ENCODE data around the gene FBXL5. TPM values are rescaled to one million over a fixed set of nuclear protein-coding genes. Genes with fewer than 3 reads are reported as not detected.
A peak's percentile ranks its signal among the peaks of the same experiment; 100 is the strongest.

Gene FBXL5
- 60.9 TPM for total RNA-seq
- long read RNA-seq, transcript FBXL5-201 (11 exons, 3,385 nt): major isoform, 159 of 196 reads
- long read RNA-seq, transcript FBXL5-202 (11 exons, 2,837 nt): minor isoform, 16 of 196 reads
- long read RNA-seq, partial matches to known transcripts: 6 of 196 reads
- long read RNA-seq, other reads (novel, unspliced or antisense): 15 of 196 reads

DNA sequence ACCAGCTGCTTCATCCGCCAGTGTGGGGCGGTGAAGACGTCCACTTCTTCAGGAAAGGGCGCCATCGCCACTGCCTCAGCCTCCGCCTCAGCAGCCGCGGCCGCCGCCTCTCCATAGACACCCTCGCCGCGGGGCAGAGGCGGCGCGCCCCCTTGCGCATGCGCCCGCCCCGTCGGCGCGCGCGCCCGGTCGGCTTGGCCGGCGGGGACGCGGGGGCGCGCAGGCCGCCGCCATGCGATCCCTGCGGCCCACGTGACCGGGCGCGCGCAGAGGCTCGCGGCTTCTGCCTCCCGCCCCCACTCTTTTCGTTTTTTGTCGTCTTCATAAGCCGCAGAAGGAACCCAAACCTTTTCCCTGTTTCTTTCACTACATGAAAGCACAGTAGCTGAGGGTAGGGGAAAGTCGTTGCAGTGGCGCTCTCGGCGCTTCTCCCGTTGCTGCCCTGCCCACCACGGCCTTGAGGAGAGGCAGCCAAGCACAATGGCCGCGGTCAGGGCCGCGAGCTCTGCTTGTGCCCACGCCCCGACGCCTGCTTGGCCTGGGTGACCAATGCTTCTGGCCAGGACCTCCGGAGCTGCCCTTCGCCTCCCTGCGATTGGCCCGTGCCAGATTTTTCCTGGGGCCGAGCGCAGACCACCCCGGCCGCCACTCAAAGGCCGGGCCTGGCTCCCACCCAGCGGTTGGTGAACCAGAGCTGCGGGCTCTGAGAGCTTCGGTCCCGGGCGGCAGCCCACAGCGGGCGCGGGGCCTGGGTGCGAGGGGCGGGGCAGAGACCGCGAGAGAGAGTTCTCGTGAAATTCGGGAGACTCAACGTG, at the start of gene FBXL5:
Gene FBXL5, minus strand, starts transcription at position 135 of the 815 bp plus-strand sequence. Its CDS starts 70 bp downstream, at position 65.
- peak; percentile 92 for DNase-seq (ENCODE audit: low spot score)
- intact Hi-C loops (cut with DNase I): loop anchor here (1.0 to 10.0 kb wide), 4 partner anchors 26 to 651 kb away; partner anchors contain the start of genes CPEB2, FAM200B and TAPT1

GRCh38 chr4:15704129-15704528, 49.0 kb upstream of the FBXL5 start:
- intact Hi-C loops (cut with DNase I): no loop called here

GRCh38 chr4:15703439-15703838, 48.3 kb upstream of the FBXL5 start:
- DNase-seq (ENCODE audit: low spot score): no peak
- intact Hi-C loops (cut with DNase I): no loop called here

More at GRCh38 chr4:15704129-15704528, 49.0 kb upstream of the FBXL5 start:
- no peak for DNase-seq (ENCODE audit: low spot score)

DNA sequence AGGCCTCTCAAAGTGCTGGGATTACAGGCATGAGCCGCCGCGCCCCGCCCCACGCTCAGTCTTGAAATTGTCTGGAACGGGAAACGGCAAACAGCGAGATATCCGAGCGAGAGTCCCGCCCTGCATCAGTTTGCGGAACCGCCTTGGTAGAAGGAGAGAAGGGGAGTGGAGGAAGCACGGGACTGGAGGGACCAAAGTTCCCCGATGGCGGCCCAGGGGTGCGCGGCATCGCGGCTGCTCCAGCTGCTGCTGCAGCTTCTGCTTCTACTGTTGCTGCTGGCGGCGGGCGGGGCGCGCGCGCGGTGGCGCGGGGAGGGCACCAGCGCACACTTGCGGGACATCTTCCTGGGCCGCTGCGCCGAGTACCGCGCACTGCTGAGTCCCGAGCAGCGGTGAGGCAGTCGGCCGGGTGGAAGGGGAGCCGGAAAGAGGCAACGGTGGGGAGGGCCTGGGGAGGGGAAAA, 47.8 kb upstream of the FBXL5 start, which contains the start of gene BST1:
Gene BST1, plus strand, starts transcription at position 125 of the 463 bp plus-strand sequence. Its CDS starts 80 bp downstream, at position 205.
- intact Hi-C loops (cut with DNase I): no loop called here
- peak; percentile 94 for DNase-seq (ENCODE audit: low spot score)

DNA sequence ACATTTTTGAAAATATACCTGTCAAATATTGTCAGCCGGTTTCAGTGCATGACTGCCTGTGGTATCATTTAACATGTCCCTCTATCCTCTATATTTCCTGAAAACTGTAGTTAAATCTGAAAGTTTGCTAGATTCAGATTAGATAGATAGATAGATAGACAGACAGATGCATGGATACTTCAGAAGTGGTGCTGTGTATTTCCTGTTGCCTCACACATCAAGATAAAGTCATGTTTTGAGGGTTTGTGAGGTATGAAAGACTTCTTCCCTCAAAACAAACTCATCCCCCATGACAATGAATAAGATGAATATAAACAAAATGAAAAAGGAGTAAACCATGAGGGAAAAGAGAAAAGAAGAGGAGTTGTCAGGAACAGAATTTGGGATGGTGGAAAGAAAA, 41.7 kb upstream of the FBXL5 start:
- intact Hi-C loops (cut with DNase I): no loop called here
- DNase-seq (ENCODE audit: low spot score): no peak

- DNase-seq (ENCODE audit: low spot score): no peak
- intact Hi-C loops (cut with DNase I): no loop called here
Observed at GRCh38 chr4:15695729-15696128, 40.6 kb upstream of the FBXL5 start.

- intact Hi-C loops (cut with DNase I): no loop called here
Observed at GRCh38 chr4:15695240-15695699, 40.1 kb upstream of the FBXL5 start.

GRCh38 chr4:15694431-15694830, 39.3 kb upstream of the FBXL5 start:
- no peak for DNase-seq (ENCODE audit: low spot score)
- intact Hi-C loops (cut with DNase I): no loop called here

More at GRCh38 chr4:15695240-15695699, 40.1 kb upstream of the FBXL5 start:
- no peak for DNase-seq (ENCODE audit: low spot score)

DNA sequence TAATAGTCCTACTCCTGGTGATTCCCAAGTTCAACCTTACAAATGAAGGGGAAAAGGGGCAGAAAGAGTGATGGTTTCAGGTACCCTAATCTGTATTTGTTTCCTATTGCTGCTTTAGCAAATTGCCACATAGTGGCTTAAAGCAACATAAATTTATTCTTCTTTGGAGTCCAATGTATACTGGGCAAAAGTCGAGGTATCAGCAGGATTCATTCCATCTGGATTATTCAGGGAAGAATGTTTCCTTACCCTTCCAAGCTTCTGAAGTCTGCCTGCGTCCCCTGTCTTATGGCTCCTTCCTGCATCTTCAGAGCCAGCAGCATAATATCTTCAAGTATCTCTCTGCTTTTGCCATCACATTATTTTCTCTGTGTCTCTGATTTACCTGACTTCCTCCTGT, 37.4 kb upstream of the FBXL5 start:
- intact Hi-C loops (cut with DNase I): no loop called here

GRCh38 chr4:15691346-15692135, 36.4 kb upstream of the FBXL5 start:
- no peak for DNase-seq (ENCODE audit: low spot score)
- intact Hi-C loops (cut with DNase I): no loop called here

More for the DNA sequence above, 37.4 kb upstream of the FBXL5 start:
- DNase-seq (ENCODE audit: low spot score): no peak

GRCh38 chr4:15690020-15690809, 35.1 kb upstream of the FBXL5 start:
- DNase-seq (ENCODE audit: low spot score): no peak
- intact Hi-C loops (cut with DNase I): no loop called here

- intact Hi-C loops (cut with DNase I): no loop called here
- DNase-seq (ENCODE audit: low spot score): no peak
Observed at GRCh38 chr4:15689540-15689939, 34.4 kb upstream of the FBXL5 start.

DNA sequence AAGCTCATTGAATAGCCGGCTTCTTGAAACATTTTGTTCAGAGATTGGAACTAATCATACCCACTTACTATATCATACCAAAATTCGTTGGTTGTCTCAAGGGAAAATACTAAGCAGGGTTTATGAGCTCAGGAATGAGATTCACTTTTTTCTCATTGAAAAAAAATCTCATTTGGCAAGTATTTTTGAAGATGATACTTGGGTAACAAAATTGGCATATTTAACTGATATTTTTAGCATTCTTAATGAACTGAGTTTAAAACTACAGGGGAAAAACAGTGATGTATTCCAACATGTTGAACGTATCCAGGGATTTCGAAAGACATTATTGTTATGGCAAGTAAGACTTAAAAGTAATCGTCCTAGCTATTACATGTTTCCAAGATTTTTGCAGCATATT, 32.9 kb upstream of the FBXL5 start:
- DNase-seq (ENCODE audit: low spot score): no peak
- intact Hi-C loops (cut with DNase I): no loop called here

GRCh38 chr4:15684498-15684897, 29.3 kb upstream of the FBXL5 start:
- intact Hi-C loops (cut with DNase I): no loop called here
- no peak for DNase-seq (ENCODE audit: low spot score)

DNA sequence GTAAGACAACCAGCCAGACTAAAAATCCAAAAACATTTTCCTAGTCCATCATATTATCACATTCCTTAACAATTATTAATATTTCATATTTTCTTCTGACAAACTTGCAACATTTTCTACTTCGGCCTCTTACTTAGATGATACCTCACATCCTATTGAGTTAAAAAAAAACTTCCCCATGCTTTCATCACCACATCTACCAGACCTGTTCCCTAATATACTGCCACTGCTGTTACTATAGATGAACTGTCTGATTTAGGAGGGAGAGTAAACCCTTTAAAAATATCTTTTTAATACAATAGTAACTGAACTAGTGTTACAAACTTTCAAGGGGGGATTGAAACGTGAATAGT, 28.0 kb upstream of the FBXL5 start:
- no peak for DNase-seq (ENCODE audit: low spot score)
- intact Hi-C loops (cut with DNase I): no loop called here

GRCh38 chr4:15682242-15683142, 27.3 kb upstream of the FBXL5 start:
- DNase-seq (ENCODE audit: low spot score): no peak
- intact Hi-C loops (cut with DNase I): no loop called here

DNA sequence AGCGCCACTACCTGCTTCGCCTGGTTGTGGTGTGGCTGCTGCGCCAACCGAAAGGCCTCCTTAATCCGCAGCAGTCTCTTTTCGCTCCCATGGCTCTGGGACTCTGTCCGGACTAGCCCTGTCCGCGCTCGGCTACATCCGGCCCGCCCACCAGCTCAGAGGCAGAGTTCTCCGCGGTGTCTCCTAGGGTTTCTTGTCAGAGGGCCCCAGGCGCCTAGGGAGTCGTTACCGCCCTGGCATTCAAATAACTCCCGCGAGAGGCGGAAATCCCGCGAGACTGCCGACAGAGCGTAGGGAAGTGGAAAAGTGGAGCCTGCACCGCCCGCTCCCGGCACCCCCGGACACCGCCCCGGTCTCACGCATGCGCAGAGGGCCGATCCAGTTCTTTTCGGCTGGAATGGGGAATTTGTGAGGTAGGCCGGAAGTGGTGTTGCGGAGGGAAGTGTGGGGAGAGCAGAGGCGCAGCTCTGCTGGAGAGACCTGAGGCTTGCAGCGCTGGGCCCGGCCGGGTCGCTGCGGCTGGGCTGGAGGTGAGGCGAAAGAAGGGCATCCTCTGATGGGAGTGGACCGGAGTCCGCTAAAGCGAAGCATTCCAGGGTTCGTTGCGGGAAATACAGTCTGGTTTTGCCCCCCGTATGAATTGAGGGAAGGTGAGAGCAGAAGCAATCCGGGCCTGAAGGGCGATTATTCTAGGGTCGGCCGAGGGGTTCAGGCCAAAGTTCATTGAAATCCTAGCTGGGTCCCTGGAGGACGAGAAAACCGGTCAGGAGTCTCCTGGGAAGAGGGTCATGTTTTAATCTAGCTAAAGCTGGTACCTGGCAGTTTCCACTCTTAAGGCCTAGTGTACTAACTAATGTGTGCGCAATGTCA, 26.4 kb upstream of the FBXL5 start, which contains the start of gene FAM200B:
Gene FAM200B, plus strand, starts transcription at position 456 of the 870 bp plus-strand sequence. CDS start 5,151 bp downstream, outside the sequence.
- DNase-seq (ENCODE audit: low spot score): peak; percentile 100
- intact Hi-C loops (cut with DNase I): loop anchor here (1.0 kb wide), 1 partner anchor 26 kb away; the partner anchor contains the start of gene FBXL5

Data from cardiac septum (tissue), 1 donor.